HEK293 (cell line): Measurements from ENCODE around the gene S100A12.
"Not testable (repeated sequence)": the region's sequence is repeated elsewhere in the genome, so short reads cannot be mapped to it uniquely, and the experiment has no call there.

Experiments
- CTCF ChIA-PET: fragments of 350-600 bp; formaldehyde crosslinking; extraction: SDS; loops from one replicate; lab custom pipeline; 2021; ENCODE audit warnings: antibody characterized with exemption; lab: Yijun Ruan, JAX
- POLR2A ChIA-PET: fragments of 300-600 bp; formaldehyde crosslinking; extraction: SDS; loops from one replicate; lab custom pipeline; 2020; ENCODE audit warnings: antibody characterized with exemption, inconsistent platforms; lab: Yijun Ruan, JAX
- H3K27ac ChIP-seq: fragments of 200-500 bp; sonication (Bioruptor generic); 2 replicates; pipeline ENCODE4 v1.5.1; 2014; ENCODE audit warnings: low read depth, low read length, control low read depth, inconsistent platforms; ENCODE audit errors: extremely low read depth
- H3K36me3 ChIP-seq, 2 experiments: fragments of 200-500 bp in 1 of 2; sonication (Bioruptor generic) in 1 of 2; 1 replicate in 1 of 2; 2 replicates in 1 of 2; pipeline ENCODE4 v1.5.1; 2014 to 2017; ENCODE audit warnings: inconsistent platforms in 2 of 2, low read length in 2 of 2; ENCODE audit not compliant: control insufficient read depth in 2 of 2, insufficient read depth in 1 of 2
- H3K4me1 ChIP-seq: fragments of 200-500 bp; sonication (Bioruptor generic); 2 replicates; pipeline ENCODE4 v1.5.1; 2014; ENCODE audit warnings: mild to moderate bottlenecking, low read length, inconsistent platforms; ENCODE audit not compliant: control insufficient read depth, insufficient read depth
- H3K4me3 ChIP-seq: 2 replicates; pipeline ENCODE4 v1.5.1; 2011; ENCODE audit warnings: low read depth, mild to moderate bottlenecking, control low read depth, low read length, moderate library complexity
- H3K9me3 ChIP-seq: fragments of 200-500 bp; sonication (Bioruptor generic); 2 replicates; pipeline ENCODE4 v1.5.1; 2014; ENCODE audit warnings: low read depth, low read length, inconsistent platforms; ENCODE audit not compliant: control insufficient read depth, insufficient read depth
- GLIS1 ChIP-seq: fragments of 450-650 bp; formaldehyde crosslinking; IDR thresholded peaks from 2 replicates; pipeline ENCODE4 v1.5.1; 2016; ENCODE audit warnings: missing biosample characterization, missing genetic modification characterization
- REST ChIP-seq: fragments of 450-650 bp; formaldehyde crosslinking; IDR thresholded peaks from 2 replicates; pipeline ENCODE4 v1.5.1; 2016; ENCODE audit warnings: missing biosample characterization, missing genetic modification characterization
- ZNF169 ChIP-seq: fragments of 450-650 bp; formaldehyde crosslinking; IDR thresholded peaks from 2 replicates; pipeline ENCODE4 v1.5.1; 2016; ENCODE audit warnings: missing biosample characterization, missing genetic modification characterization
- ZNF26 ChIP-seq: fragments of 450-650 bp; formaldehyde crosslinking; IDR thresholded peaks from 2 replicates; pipeline ENCODE4 v1.5.1; 2016; ENCODE audit warnings: missing biosample characterization, missing genetic modification characterization
- ZNF266 ChIP-seq: fragments of 450-650 bp; formaldehyde crosslinking; IDR thresholded peaks from 2 replicates; pipeline ENCODE4 v1.5.1; 2016; ENCODE audit warnings: missing biosample characterization, missing genetic modification characterization, low read depth
- ZNF629 ChIP-seq: fragments of 450-650 bp; formaldehyde crosslinking; IDR thresholded peaks from 2 replicates; pipeline ENCODE4 v1.5.1; 2017; ENCODE audit warnings: missing biosample characterization, missing genetic modification characterization
- ZNF837 ChIP-seq: fragments of 450-650 bp; formaldehyde crosslinking; IDR thresholded peaks from 2 replicates; pipeline ENCODE4 v1.5.1; 2016; ENCODE audit warnings: missing biosample characterization, missing genetic modification characterization
- ZXDB ChIP-seq: fragments of 450-650 bp; formaldehyde crosslinking; IDR thresholded peaks from 2 replicates; pipeline ENCODE4 v1.5.1; 2016; ENCODE audit warnings: missing biosample characterization, missing genetic modification characterization
- TF ChIP-seq, protein P1 (sequence below): fragments of 450-650 bp; formaldehyde crosslinking; IDR thresholded peaks from 2 replicates; pipeline ENCODE4 v1.5.1; 2016; ENCODE audit warnings: missing biosample characterization, missing genetic modification characterization, low read depth

S100A12 gene

GRCh38 chr1:153422450-153423068 is 47.1 kb upstream of the S100A12 start (continued):
- TF ChIP-seq, protein P1, sequence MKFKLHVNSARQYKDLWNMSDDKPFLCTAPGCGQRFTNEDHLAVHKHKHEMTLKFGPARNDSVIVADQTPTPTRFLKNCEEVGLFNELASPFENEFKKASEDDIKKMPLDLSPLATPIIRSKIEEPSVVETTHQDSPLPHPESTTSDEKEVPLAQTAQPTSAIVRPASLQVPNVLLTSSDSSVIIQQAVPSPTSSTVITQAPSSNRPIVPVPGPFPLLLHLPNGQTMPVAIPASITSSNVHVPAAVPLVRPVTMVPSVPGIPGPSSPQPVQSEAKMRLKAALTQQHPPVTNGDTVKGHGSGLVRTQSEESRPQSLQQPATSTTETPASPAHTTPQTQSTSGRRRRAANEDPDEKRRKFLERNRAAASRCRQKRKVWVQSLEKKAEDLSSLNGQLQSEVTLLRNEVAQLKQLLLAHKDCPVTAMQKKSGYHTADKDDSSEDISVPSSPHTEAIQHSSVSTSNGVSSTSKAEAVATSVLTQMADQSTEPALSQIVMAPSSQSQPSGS (tag by site-specific recombination) = peak; percentile 96
- TF ChIP-seq REST (tag by site-specific recombination) = peak; percentile 99
- peak; percentile 93 for TF ChIP-seq ZNF629 (tag by site-specific recombination)
- TF ChIP-seq, all 188 proteins: peak for 6

DNA sequence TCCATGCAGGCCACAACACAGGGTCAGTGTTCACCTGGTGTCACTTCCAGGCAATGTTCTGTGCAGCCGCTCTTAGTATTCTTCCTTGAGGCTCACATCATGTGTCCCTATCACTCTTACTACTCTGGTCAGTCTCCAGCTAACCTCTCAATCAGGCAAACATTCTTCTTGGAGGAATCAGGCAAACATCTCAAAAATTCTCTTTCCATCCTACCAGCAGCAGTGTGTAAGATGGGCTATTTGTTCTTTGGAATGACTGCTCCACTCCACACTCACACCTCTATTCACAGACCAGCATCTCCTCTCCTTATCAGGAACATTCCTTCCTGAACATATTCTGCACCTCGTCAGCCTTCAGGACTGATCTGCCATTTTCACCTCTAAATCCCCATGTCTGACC is 44.9 kb upstream of the S100A12 start:
- TF ChIP-seq ZXDB (no peak), ZNF266 (no peak), ZNF26 (no peak), ZNF169 (tag by site-specific recombination) (no peak), ZNF837 (tag by site-specific recombination) (no peak)
- ChIA-PET CTCF (no interaction called here), POLR2A (no interaction called here)
- no peak overlapping the region for H3K27ac ChIP-seq
- no peaks in the 10 kb centered on the region for H3K4me1 ChIP-seq
- H3K36me3 ChIP-seq = no peaks in the 10 kb centered on the region
- no peaks in the 10 kb centered on the region for H3K9me3 ChIP-seq
- H3K4me3 ChIP-seq = no peak overlapping the region

GRCh38 chr1:153419436-153419793 is 44.0 kb upstream of the S100A12 start:
- CTCF ChIA-PET, H3K36me3 ChIP-seq, H3K4me1 ChIP-seq, POLR2A ChIA-PET, H3K4me3 ChIP-seq, H3K9me3 ChIP-seq, H3K27ac ChIP-seq: not testable (repeated sequence)
- 0 out of 2 replicates have a peak, but pooled peaks have one; percentile 14 for TF ChIP-seq GLIS1

DNA sequence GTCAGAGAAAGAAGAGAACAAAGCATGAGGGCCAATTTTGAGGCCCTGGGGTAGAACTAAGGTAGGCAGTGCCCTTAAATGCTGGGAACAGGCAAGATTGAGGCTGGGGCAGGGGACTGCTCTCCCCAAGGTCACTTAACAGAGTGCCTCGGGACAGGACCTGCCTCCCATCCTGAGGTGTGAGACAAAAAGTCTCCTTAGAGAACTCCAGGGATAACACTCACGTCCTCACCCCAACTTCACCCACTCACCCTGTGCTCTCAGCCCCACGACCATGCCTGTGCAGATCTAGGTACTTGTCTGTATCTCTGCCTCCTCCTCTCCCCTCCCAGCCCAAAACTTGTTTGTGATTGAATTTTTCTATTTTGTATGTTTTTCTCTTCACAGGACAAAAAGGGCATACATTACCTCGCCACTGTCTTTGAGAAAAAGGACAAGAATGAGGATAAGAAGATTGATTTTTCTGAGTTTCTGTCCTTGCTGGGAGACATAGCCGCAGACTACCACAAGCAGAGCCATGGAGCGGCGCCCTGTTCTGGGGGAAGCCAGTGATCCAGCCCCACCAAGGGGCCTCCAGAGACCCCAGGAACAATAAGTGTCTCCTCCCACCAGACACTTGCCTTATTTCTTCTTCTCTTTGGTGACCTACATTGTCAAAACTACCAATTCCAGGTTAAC is 43.5 kb upstream of the S100A12 start:
- POLR2A ChIA-PET, H3K4me3 ChIP-seq, H3K4me1 ChIP-seq, H3K27ac ChIP-seq, H3K36me3 ChIP-seq, H3K9me3 ChIP-seq, CTCF ChIA-PET: not testable (repeated sequence)
